ENCODE measurements around the gene GPD2. TPM values are rescaled to one million over a fixed set of nuclear protein-coding genes. Genes with fewer than 3 reads are reported as not detected.

GPD2 gene
- total and polyA plus RNA-seq, 2 of the 4 experiments (the other 2 are of a cell fraction): 20.4 to 100 TPM

GRCh38 chr2:156505696-156506095 is 69.5 kb downstream of the GPD2 start:
- H3K27ac ChIP-seq (ENCODE audit: insufficient read depth, low read length): no peak overlapping the region
- no peak overlapping the region for H3K14ac ChIP-seq (replicated peaks; ENCODE audit: low read depth, low read length)
- no peak overlapping the region for H3K4me2 ChIP-seq (ENCODE audit: low read depth, low read length)
- intact Hi-C loops (cut with micrococcal nuclease) (no loop called here), in situ Hi-C loops (cut with MboI; ENCODE audit: low sequenced_read_pairs) (no loop called here), dilution Hi-C loops (cut with HindIII; ENCODE audit: low sequenced_read_pairs, unreplicated experiment) (no loop called here)
- H3K18ac ChIP-seq (ENCODE audit: low read depth, low read length): no peak overlapping the region
- H2BK120ac ChIP-seq (ENCODE audit: low read depth, low read length): no peak overlapping the region
- ChIA-PET CTCF (no interaction called here), POLR2A (ENCODE audit: unreplicated experiment) (no interaction called here)
- no peak overlapping the region for H3K56ac ChIP-seq (ENCODE audit: extremely low read depth, insufficient read depth, low read length)
- H3K4me1 ChIP-seq (ENCODE audit: control insufficient read depth, insufficient read depth, low read length): no peaks in the 10 kb centered on the region
- H2BK20ac ChIP-seq (ENCODE audit: low read depth, low read length): no peak overlapping the region
- H2AFZ ChIP-seq (replicated peaks; ENCODE audit: low read length, poor library complexity): no peak overlapping the region
- no peak overlapping the region for H2AK5ac ChIP-seq (ENCODE audit: low read depth, low read length)
- no peak overlapping the region for H2BK15ac ChIP-seq (ENCODE audit: low read depth, low read length)
- no peaks in the 10 kb centered on the region for H4K20me1 ChIP-seq (ENCODE audit: insufficient read depth, low read length)
- H3K23ac ChIP-seq (ENCODE audit: low read depth, low read length): no peak overlapping the region
- H2AK9ac ChIP-seq (replicated peaks; ENCODE audit: low read depth, low read length, poor library complexity): no peak overlapping the region
- H3K36me3 ChIP-seq (ENCODE audit: control insufficient read depth, insufficient read depth, low read length): no peaks in the 10 kb centered on the region
- no peak for ATAC-seq (ENCODE audit: low read depth)
- no peak overlapping the region for H3K4me3 ChIP-seq (ENCODE audit: insufficient read depth, low read depth, low read length)
- no peak for DNase-seq
- no peaks in the 10 kb centered on the region for H3K9me1 ChIP-seq (ENCODE audit: insufficient read depth, low read length)
- no TSS peak for BruUV-seq (replicated peaks)
- H3K79me1 ChIP-seq (ENCODE audit: low read depth in 1 of 2, low read length in 2 of 2): peaks cover 3 to 8% of the 10 kb centered on the region in 2 experiments; a peak in 2 of 4 replicates
- no peaks in the 10 kb centered on the region for H3K27me3 ChIP-seq (ENCODE audit: control insufficient read depth, insufficient read depth, low read length)
- H3K9ac ChIP-seq (ENCODE audit: low read depth, low read length): no peak overlapping the region
- no peak overlapping the region for H4K8ac ChIP-seq (ENCODE audit: low read depth in 2 of 2, low read length in 2 of 2)
- no peak overlapping the region for H2BK5ac ChIP-seq (ENCODE audit: low read depth, low read length, poor library complexity, severe bottlenecking)
- no peak overlapping the region for H3K4ac ChIP-seq (ENCODE audit: low read depth, low read length)
- no peak overlapping the region for H4K5ac ChIP-seq (ENCODE audit: low read depth, low read length)
- no peak for TF ChIP-seq CEBPB (IDR thresholded peaks at IDR 0.05; ENCODE audit: low read depth, low read length)
- no peak for TF ChIP-seq POLR2A (IDR thresholded peaks at IDR 0.05; ENCODE audit: low read depth, low read length)
- TF ChIP-seq RCOR1 (IDR thresholded peaks at IDR 0.05; ENCODE audit: insufficient replicate concordance, low read length): no peak
- TF ChIP-seq ELK1 (IDR thresholded peaks at IDR 0.05; ENCODE audit: borderline replicate concordance, low read depth, low read length): no peak
- TF ChIP-seq NFE2L2 (IDR thresholded peaks at IDR 0.05; ENCODE audit: low read depth, low read length): no peak
- TF ChIP-seq CHD1 (IDR thresholded peaks at IDR 0.05; ENCODE audit: low read depth, low read length): no peak
- TF ChIP-seq BHLHE40 (IDR thresholded peaks at IDR 0.05; ENCODE audit: low read depth, low read length): no peak
- TF ChIP-seq FOS (IDR thresholded peaks at IDR 0.05; ENCODE audit: low read depth, low read length): no peak
- TF ChIP-seq MAZ (IDR thresholded peaks at IDR 0.05; ENCODE audit: borderline replicate concordance, low read depth, low read length): no peak
- no peak for TF ChIP-seq MAFK (IDR thresholded peaks at IDR 0.05; ENCODE audit: low read depth, low read length)
- TF ChIP-seq RFX5 (IDR thresholded peaks at IDR 0.05; ENCODE audit: low read depth, low read length): no peak
- TF ChIP-seq USF2 (IDR thresholded peaks at IDR 0.05; ENCODE audit: low read depth, low read length): no peak
- TF ChIP-seq CTCF (conservative IDR thresholded peaks at IDR 0.05; ENCODE audit: low read depth, low read length): no peak
- TF ChIP-seq SMC3 (IDR thresholded peaks at IDR 0.05; ENCODE audit: low read depth, low read length): no peak
- no peaks in the 10 kb centered on the region for H3K9me3 ChIP-seq (ENCODE audit: control insufficient read depth, insufficient read depth, low read length)
- no peak overlapping the region for H4K91ac ChIP-seq (ENCODE audit: insufficient read depth, low read depth, low read length)

Data from IMR-90 (cell line).